NCI-H2196 treated with DMSO at 0.1 percent for 48 hours (cell line): ENCODE results near the gene KLF3.

Source experiments
- DNase-seq: peaks from one replicate; lab custom pipeline; 2025; ENCODE audit not compliant: unreplicated experiment; lab: John Stamatoyannopoulos, UW

KLF3 gene

DNA sequence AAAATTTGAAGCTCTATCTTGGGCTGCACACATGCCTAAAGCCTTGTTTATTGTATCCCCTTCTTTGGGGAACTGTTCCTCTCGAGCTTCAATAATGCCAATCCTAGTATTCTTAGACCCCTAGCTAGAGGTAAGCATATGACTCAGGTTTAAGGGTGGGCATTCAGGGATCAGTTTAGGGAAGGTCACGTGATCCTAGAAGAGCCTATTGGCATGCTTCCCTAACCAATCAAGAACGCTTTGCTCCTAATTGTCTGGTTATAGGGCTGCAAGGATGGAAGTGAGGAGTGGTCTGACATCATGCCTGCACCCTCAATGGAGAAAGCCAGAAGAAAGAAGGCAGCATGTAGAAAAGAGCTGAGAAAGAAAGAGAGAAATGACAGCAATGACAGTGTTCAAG, 71.9 kb downstream of the KLF3 start:
- DNase-seq, result no peak

DNA sequence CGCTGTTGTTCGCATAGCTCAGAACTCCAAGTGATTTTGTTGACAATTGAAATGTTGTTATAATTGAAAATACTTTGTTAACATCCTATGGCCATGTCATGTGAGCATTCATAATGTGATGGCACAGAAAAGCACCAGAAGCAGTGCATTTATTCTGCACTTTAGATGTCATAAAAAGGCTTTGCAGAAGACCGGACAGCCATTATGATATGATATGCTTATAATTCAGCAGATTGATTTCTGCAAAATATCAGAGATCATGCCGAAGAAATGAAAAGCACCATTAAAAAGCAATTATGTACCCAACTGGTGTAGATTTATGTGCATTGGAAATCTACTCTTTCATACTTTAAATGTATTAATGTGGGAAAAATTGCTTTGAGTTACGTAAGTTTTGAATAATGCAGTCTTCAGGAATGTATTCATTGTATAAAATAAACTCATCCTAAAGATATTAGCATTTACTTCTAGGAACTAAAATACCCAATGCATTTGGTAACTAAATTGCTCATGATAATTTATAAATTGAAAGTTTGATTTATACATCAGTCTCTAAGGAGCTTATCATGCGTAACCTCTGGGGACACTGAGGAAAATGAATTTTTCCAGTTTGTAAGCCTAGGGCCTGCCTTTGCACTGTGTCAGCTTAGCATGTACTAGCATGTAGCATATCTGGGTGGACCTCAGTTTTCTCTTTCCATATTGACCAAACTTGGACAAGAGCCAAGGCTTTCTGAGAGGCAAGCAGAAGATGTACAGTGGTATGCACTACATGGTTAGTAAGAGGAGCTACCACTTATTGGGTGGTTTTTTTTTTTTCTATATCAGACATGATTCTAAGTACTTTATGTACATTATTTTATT, 75.2 kb downstream of the KLF3 start:
- no peak for DNase-seq

DNA sequence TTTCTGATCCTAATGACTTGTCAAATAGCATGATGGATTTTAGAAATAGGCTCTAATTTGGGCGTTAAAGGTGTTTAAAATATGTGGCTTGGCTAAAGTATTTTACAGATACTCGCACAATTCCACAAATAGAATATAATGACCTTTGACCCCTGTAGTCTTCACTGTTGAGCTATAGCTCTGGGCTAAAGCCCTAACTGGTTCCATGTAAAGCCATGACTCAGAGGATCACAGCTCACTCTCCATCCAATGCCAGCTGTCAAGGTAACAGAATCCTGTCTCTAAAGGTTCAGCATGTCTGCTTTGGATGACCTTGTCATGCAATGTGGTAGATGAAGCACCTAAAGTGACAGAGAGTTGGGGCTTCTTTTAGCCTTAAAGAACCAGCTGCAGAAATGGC, 76.3 kb downstream of the KLF3 start:
- DNase-seq, result no peak

DNA sequence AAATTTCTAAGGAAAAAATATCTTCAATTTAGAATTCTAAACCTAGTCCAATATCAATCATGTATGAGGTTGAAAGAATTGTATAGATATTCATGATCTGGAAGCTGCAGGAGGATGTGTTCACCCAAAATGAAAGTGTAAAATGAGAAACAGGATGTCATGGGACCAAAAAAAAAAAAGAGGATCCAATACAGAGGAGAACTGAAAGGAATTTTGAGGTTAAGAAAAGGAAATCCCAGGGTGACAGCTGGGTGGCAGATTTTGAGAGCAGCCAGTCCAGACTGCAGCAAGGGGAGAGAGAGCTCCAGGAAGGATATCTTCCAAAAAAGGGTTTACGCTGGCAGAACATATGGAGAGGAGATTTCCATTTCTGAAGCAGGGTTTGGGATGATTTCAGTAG, 79.9 kb downstream of the KLF3 start:
- DNase-seq, result no peak

DNA sequence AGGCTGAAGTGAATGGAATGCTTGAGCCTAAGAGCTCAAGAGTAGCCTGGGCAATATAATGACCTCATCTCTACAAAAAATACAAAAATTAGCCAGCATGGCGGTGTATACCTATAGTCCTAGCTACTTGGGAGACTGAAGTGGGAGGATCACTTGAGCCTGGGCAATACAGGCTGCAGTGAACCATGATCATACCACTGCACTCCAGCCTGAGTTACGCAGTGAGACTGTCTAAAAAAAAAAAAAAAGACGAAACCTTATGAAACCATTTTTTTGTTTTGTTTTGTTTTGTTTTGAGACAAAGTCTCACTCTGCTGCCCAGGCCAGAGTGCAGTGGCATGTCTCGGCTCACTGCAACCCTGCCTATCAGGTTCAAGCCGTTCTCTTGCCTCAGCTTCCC, 81.9 kb downstream of the KLF3 start:
- DNase-seq, result no peak

DNA sequence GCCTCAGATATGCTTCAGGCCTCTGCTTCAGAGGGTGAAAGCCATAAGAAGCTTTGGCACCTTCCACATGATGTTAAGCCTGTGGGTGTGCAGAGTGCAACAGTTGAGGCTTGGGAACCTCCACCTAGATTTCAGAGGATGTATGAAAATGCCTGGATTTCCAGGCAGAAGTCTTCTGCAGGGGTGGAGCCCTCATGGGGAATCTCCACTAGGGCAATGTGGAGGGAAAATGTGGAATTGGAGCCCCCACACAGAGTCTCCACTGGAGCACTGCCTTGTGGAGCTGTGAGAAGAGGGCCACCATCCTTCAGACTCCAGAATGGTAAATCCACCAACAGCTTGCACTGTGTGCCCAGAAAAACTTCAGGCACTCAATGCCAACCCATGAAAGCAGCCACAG, 83.6 kb downstream of the KLF3 start:
- DNase-seq, result no peak

DNA sequence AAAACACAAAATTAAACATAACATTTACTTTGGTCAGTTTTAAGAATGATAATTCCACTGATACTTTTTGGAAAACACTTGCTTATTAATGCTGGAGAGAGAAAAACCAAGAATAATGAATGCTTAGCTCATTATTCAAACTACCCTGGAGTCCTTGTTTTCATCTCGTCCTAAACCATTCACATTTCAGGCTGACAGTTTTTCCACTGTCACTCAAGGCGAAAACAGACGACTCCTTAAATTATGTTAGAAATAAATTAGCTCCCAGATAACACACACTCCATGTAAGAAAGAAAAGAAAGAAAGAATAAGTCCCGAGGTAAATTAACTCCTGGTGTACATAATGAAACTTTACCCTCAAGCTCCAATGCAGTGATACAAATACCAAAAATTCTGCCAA, 85.3 kb downstream of the KLF3 start:
- DNase-seq, result no peak
